Naive thymus-derived CD8-positive, alpha-beta T cell (primary cell): ENCODE results near the gene RNF144A. TPM values are rescaled to one million over a fixed set of nuclear protein-coding genes. Genes with fewer than 3 reads are reported as not detected.

Experiments
- ATAC-seq, 2 donors: fragments of 150-1000 bp; cut with Tn5 transposase in 1 of 2; sonication (Bioruptor Pico), chemical (Tn5 transposase) in 1 of 2; 1 replicate in 1 of 2; 2 replicates in 1 of 2; pipeline ENCODE4 v1.10.0; 2021; ENCODE audit warnings: mild to moderate bottlenecking in 2 of 2, moderate library complexity in 2 of 2
- POLR2A ChIA-PET: fragments of 350-600 bp; sonication (Branson Sonifier 250); formaldehyde crosslinking; loops from one replicate; lab custom pipeline; 2021; ENCODE audit warnings: antibody characterized with exemption; lab: Charles Lee
- DNase-seq, 10 donors: peaks; one replicate each; pipeline versions ENCODE4 v3.0.0 to v3.0.0-alpha.2; 2020 to 2022
- H3K27ac Mint-ChIP-seq, 10 donors: one replicate each; pipeline ENCODE4 v1.8.0; 2020 to 2022; ENCODE audit warnings: mild to moderate bottlenecking in 10 of 10, mixed read lengths in 10 of 10, moderate library complexity in 4 of 10, inconsistent platforms in 1 of 10
- H3K27me3 Mint-ChIP-seq, 5 donors: one replicate each; pipeline ENCODE4 v1.8.0; 2021 to 2022; ENCODE audit warnings: mixed read lengths in 5 of 5
- H3K36me3 Mint-ChIP-seq, 3 donors: one replicate each; pipeline ENCODE4 v1.8.0; 2020 to 2022; ENCODE audit warnings: mixed read lengths in 3 of 3, mild to moderate bottlenecking in 2 of 3, inconsistent platforms in 1 of 3
- H3K4me1 Mint-ChIP-seq, 4 donors: one replicate each; pipeline ENCODE4 v1.8.0; 2021 to 2022; ENCODE audit warnings: mixed read lengths in 4 of 4
- H3K4me3 Mint-ChIP-seq, 10 donors: one replicate each; pipeline ENCODE4 v1.8.0; 2020 to 2022; ENCODE audit warnings: mild to moderate bottlenecking in 10 of 10, mixed read lengths in 10 of 10, moderate library complexity in 6 of 10, inconsistent platforms in 1 of 10
- H3K9me3 Mint-ChIP-seq, 9 donors: one replicate each; pipeline ENCODE4 v1.8.0; 2020 to 2022; ENCODE audit warnings: mixed read lengths in 9 of 9, mild to moderate bottlenecking in 3 of 9, inconsistent platforms in 1 of 9, moderate library complexity in 1 of 9
- polyA plus RNA-seq, 3 donors: library from polyadenylated mRNA; unstranded; fragments of 300-500 nt; fragmentation: Illumina TruSeq; gene quantifications; one replicate each; pipeline ENCODE4 v1.2.3, GENCODE V29; 2021
- total RNA-seq, 8 experiments: library from RNA in 2 of 8; stranded (reverse) in 2 of 8; gene quantifications; one replicate each; pipeline ENCODE4 v1.2.3 and lab custom pipeline; 2021 to 2026

The RNF144A gene
- total and polyA plus RNA-seq, 5 experiments from 2014 or later: 10.3 to 42.7 (median 15.5) TPM

GRCh38 chr2:7093376-7093775 is 176.2 kb downstream of the RNF144A start:
- POLR2A ChIA-PET: no interaction called here
- no peaks in the 10 kb centered on the region for H3K9me3 Mint-ChIP-seq
- H3K4me1 Mint-ChIP-seq: peaks cover 7 to 9% (median 8%) of the 10 kb centered on the region in 4 donors
- no peak overlapping the region for H3K4me3 Mint-ChIP-seq
- peak overlapping the region in 1 of 10 donors; percentile 69 for H3K27ac Mint-ChIP-seq
- DNase-seq (no peak), ATAC-seq (no peak)
- H3K36me3 Mint-ChIP-seq: peaks cover 0 to 4% (median 2%) of the 10 kb centered on the region in 3 donors
- H3K27me3 Mint-ChIP-seq: no peaks in the 10 kb centered on the region

Other genes with a start within 250 kb of the RNF144A start
- gene CMPK2, start 51.5 kb upstream of the RNF144A start, total RNA-seq: 1 to 10 TPM; 3.0 to 3.4 TPM
- gene CMPK2, start 51.5 kb upstream of the RNF144A start, polyA plus RNA-seq: 1 to 10 TPM; 4.5 to 7.3 (median 4.6) TPM
- gene RSAD2, start 39.6 kb upstream of the RNF144A start, total RNA-seq: 1 to 10 TPM; 4.3 to 5.2 TPM
- gene RSAD2, start 39.6 kb upstream of the RNF144A start, polyA plus RNA-seq: 10 to 100 TPM in 1 of 3 donors, 1 to 10 TPM in 2; 4.0 to 11.1 (median 6.5) TPM